ENCODE results near the gene ARFGAP2.

- TF ChIP-seq EZH2 (optimal IDR thresholded peaks at IDR 0.05; ENCODE audit: low read depth, low read length) (no peak), CTCF (IDR thresholded peaks at IDR 0.05; ENCODE audit: low read length) (no peak), EZH2phosphoT487 (IDR thresholded peaks at IDR 0.05; ENCODE audit: low read length) (no peak)
These were observed 36.3 kb upstream of the ARFGAP2 start for GRCh38 chr11:47212938-47213337.
